ENCODE measurements around the gene PTEN. TPM values are rescaled to one million over a fixed set of nuclear protein-coding genes. Genes with fewer than 3 reads are reported as not detected.

The PTEN gene
- total and polyA plus RNA-seq, 2 donors (not counting 3 experiments of a cell fraction or from before 2014, with no cell fraction given): 8.0 to 76.9 TPM

DNA sequence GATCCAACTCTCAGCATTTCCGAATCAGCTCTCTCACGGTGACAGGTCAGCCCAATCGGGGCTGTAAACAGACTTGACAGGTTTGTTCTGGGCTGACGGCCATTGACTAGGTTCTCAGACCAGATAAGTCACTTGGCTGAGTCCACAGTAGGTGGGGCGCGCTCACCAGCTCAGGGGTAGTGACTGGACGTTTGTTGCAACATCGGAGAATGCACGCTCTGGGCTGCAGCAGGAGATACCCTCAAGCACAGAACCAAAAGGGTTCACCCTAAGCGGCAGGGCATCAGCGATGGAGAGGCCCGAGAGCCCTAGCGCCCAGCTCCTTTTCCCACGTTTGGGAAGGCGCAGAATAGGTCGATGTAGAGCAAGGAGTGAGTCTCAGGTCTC, 1.9 kb upstream of the PTEN start:
- dilution Hi-C loops (cut with MboI; ENCODE audit: extremely low pct_ligation_motif_present, low sequenced_read_pairs): loop anchor here (25.0 kb wide), 1 partner anchor 701 kb away; no protein-coding TSS in a partner anchor
- no peak overlapping the region for H3K9ac ChIP-seq (replicated peaks; ENCODE audit: extremely low read depth, insufficient read depth, low read length)
- H3K4me1 ChIP-seq (ENCODE audit: control insufficient read depth, extremely low read depth, insufficient read depth, low read length): peaks cover 3% of the 10 kb centered on the region
- no peaks in the 10 kb centered on the region for H3K9me1 ChIP-seq (replicated peaks; ENCODE audit: control insufficient read depth, extremely low read depth, insufficient read depth, low read length)
- CTCF ChIA-PET: interaction anchor here (0.6 to 10.2 kb wide), 16 partner anchors 10 to 704 kb away, joined by 3 to 178 read pairs (median 4); no protein-coding TSS in a partner anchor
- FAIRE-seq: no peak
- DNase-seq (ENCODE audit: low read depth, low spot score): peak; percentile 81
- peak overlapping the region in 2 of 3 experiments; percentile 50 to 78 for H3K4me3 ChIP-seq (replicated peaks in 1 of 3; ENCODE audit: insufficient read depth in 1 of 3, low read depth in 1 of 3, low read length in 3 of 3)
- peak overlapping the region; percentile 86 for H2AFZ ChIP-seq (ENCODE audit: low read depth, low read length)
- H3K9me3 ChIP-seq (replicated peaks; ENCODE audit: control insufficient read depth, insufficient read depth, low read length): no peaks in the 10 kb centered on the region
- no peaks in the 10 kb centered on the region for H3K27me3 ChIP-seq (ENCODE audit: control insufficient read depth in 2 of 2, insufficient read depth in 2 of 2, low read length in 2 of 2)
- H3K4me2 ChIP-seq (ENCODE audit: insufficient read depth, low read length): peak overlapping the region; percentile 15
- no TSS peak for BruUV-seq (replicated peaks)
- TF ChIP-seq JUN (IDR thresholded peaks at IDR 0.05; ENCODE audit: borderline replicate concordance, insufficient read depth, insufficient read length, low read depth): no peak
- no peak for TF ChIP-seq MAX (IDR thresholded peaks at IDR 0.05; ENCODE audit: insufficient read depth, insufficient read length)
- TF ChIP-seq MYC (IDR thresholded peaks at IDR 0.05; ENCODE audit: low read depth, low read length): no peak
- TF ChIP-seq, protein P1, sequence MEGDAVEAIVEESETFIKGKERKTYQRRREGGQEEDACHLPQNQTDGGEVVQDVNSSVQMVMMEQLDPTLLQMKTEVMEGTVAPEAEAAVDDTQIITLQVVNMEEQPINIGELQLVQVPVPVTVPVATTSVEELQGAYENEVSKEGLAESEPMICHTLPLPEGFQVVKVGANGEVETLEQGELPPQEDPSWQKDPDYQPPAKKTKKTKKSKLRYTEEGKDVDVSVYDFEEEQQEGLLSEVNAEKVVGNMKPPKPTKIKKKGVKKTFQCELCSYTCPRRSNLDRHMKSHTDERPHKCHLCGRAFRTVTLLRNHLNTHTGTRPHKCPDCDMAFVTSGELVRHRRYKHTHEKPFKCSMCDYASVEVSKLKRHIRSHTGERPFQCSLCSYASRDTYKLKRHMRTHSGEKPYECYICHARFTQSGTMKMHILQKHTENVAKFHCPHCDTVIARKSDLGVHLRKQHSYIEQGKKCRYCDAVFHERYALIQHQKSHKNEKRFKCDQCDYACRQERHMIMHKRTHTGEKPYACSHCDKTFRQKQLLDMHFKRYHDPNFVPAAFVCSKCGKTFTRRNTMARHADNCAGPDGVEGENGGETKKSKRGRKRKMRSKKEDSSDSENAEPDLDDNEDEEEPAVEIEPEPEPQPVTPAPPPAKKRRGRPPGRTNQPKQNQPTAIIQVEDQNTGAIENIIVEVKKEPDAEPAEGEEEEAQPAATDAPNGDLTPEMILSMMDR (IDR thresholded peaks at IDR 0.05; ENCODE audit: extremely low read depth in 1 of 2, insufficient read depth in 1 of 2, low read depth in 1 of 2, low read length in 2 of 2): peak in 1 of 2 donors; percentile 6
- no peak for TF ChIP-seq POLR2A (IDR thresholded peaks at IDR 0.05; ENCODE audit: low read depth, low read length)
- no peak for TF ChIP-seq EZH2 (IDR thresholded peaks at IDR 0.05; ENCODE audit: borderline replicate concordance, low read depth, low read length, severe bottlenecking)
- TF ChIP-seq GATA2 (IDR thresholded peaks at IDR 0.05; ENCODE audit: insufficient read depth, insufficient read length, low read depth, low read length): no peak
- no peak for TF ChIP-seq POLR2AphosphoS5 (IDR thresholded peaks at IDR 0.05; ENCODE audit: insufficient read depth, low read depth, low read length)
- no peaks in the 10 kb centered on the region for H3K36me3 ChIP-seq (ENCODE audit: control insufficient read depth in 2 of 2, extremely low read depth in 1 of 2, insufficient read depth in 2 of 2, low read length in 2 of 2)
- no peak overlapping the region for H3K27ac ChIP-seq (ENCODE audit: insufficient read depth, low read depth, low read length)
- peaks cover 26% of the 10 kb centered on the region for H3K79me2 ChIP-seq (ENCODE audit: control insufficient read depth, insufficient read depth, low read length)
- peaks cover 3% of the 10 kb centered on the region for H4K20me1 ChIP-seq (replicated peaks; ENCODE audit: control insufficient read depth, extremely low read depth, insufficient read depth, low read length)
- POLR2A ChIA-PET: interaction anchor here (1.7 to 4.0 kb wide), 2 partner anchors 57 to 528 kb away, joined by 5 to 17 read pairs; no protein-coding TSS in a partner anchor
- intact Hi-C loops (cut with micrococcal nuclease): loop anchor here (2.0 to 10.0 kb wide), 3 partner anchors 201 to 457 kb away; no protein-coding TSS in a partner anchor
